IgD-negative memory B cell (primary cell): ENCODE data around the gene ATAD1. TPM values are rescaled to one million over a fixed set of nuclear protein-coding genes. Genes with fewer than 3 reads are reported as not detected.
"Not testable (repeated sequence)": the region's sequence is repeated elsewhere in the genome, so short reads cannot be mapped to it uniquely, and the experiment has no call there.

Source experiments
- H3K27ac Mint-ChIP-seq, 3 donors: one replicate each; pipeline ENCODE4 v1.8.0; 2020 to 2022; ENCODE audit warnings: mild to moderate bottlenecking in 3 of 3, mixed read lengths in 3 of 3, moderate library complexity in 1 of 3
- H3K27me3 Mint-ChIP-seq: one replicate; pipeline ENCODE4 v1.8.0; 2021; ENCODE audit warnings: mixed read lengths
- H3K36me3 Mint-ChIP-seq: one replicate; pipeline ENCODE4 v1.8.0; 2020; ENCODE audit warnings: mild to moderate bottlenecking, mixed read lengths
- H3K4me1 Mint-ChIP-seq, 3 donors: one replicate each; pipeline ENCODE4 v1.8.0; 2020 to 2022; ENCODE audit warnings: mixed read lengths in 3 of 3, mild to moderate bottlenecking in 1 of 3
- H3K4me3 Mint-ChIP-seq, 4 donors: one replicate each; pipeline ENCODE4 v1.8.0; 2020 to 2022; ENCODE audit warnings: mild to moderate bottlenecking in 4 of 4, mixed read lengths in 4 of 4, moderate library complexity in 3 of 4
- H3K9me3 Mint-ChIP-seq, 3 donors: one replicate each; pipeline ENCODE4 v1.8.0; 2020 to 2021; ENCODE audit warnings: mixed read lengths in 3 of 3, mild to moderate bottlenecking in 1 of 3
- polyA plus RNA-seq: library from polyadenylated mRNA; unstranded; fragments of 300-500 nt; fragmentation: Illumina TruSeq; gene quantifications from one replicate; pipeline ENCODE4 v1.2.3, GENCODE V29; 2021

The ATAD1 gene
- polyA plus RNA-seq, 1 donor from 2014 or later: 31.9 TPM

DNA sequence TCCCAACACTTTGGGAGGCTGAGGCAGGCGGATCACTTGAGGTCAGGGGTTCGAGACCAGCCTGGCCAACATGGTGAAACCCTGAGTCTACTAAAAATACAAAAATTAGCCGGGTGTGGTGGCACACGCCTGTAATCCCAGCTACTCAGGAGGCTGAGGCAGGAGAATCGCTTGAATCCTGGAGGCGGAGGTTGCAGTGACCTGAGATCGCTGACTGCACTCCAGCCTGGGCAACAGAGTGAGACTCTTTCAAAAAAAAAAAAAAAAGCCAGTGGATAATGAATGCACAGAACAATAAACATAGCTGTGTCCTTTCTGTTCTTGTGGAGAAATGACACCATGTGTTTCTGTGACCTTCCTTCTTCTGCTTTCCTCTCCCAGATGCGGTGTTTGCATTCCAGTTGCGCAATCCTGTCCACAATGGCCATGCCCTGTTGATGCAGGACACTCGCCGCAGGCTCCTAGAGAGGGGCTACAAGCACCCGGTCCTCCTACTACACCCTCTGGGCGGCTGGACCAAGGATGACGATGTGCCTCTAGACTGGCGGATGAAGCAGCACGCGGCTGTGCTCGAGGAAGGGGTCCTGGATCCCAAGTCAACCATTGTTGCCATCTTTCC lies 74.9 kb downstream of the ATAD1 start:
- H3K9me3 Mint-ChIP-seq, H3K36me3 Mint-ChIP-seq, H3K27me3 Mint-ChIP-seq, H3K4me1 Mint-ChIP-seq, H3K4me3 Mint-ChIP-seq, H3K27ac Mint-ChIP-seq: not testable (repeated sequence)

DNA sequence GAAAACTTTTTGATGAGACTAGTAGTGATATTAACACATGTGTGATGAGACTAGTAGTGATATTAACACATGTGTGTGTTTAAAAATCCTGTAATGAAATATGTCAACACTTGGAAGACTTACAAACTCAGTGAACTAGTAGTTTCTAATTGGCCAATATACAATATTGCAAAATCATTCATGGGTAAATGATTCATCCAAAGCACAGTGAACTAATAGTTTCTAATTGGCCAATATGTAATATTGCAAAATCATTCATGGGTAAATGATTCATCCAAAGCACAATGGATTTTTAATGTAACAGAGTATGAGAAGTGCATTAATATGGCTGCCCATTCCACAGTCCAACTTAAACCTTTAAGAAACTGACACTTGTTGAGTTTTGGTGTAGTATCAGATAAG lies 77.8 kb downstream of the ATAD1 start:
- peaks cover 13% of the 10 kb centered on the region for H3K27me3 Mint-ChIP-seq
- no peak overlapping the region for H3K27ac Mint-ChIP-seq
- no peak overlapping the region for H3K4me3 Mint-ChIP-seq
- peaks cover 0 to 1% (median 0%) of the 10 kb centered on the region in 3 donors for H3K4me1 Mint-ChIP-seq
- peaks cover 0 to 3% (median 0%) of the 10 kb centered on the region in 3 donors for H3K9me3 Mint-ChIP-seq
- H3K36me3 Mint-ChIP-seq: no peaks in the 10 kb centered on the region

DNA sequence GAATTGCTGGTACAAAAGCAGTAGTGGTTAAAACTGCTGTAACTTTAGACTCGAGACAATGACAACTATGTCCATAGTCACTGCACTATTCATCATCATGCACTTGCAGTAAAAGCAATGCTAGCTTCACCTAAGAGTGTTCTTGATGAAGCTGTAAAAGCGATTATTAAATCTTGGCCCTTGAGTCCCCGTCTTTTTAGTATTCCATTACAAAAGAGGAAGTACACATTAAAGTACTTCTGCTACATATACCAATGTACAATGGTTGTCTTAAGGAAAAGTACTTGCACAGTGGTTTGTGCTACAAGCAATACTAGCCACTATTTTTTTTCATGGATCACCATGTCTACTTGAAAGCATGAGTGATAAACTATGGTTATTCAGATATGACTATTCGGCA lies 78.3 kb downstream of the ATAD1 start:
- Mint-ChIP-seq H3K4me3 (no peak overlapping the region), H3K4me1 (peaks cover 0 to 4% (median 0%) of the 10 kb centered on the region in 3 donors), H3K27ac (no peak overlapping the region), H3K9me3 (peaks cover 0 to 3% (median 0%) of the 10 kb centered on the region in 3 donors), H3K27me3 (peaks cover 13% of the 10 kb centered on the region), H3K36me3 (no peaks in the 10 kb centered on the region)

DNA sequence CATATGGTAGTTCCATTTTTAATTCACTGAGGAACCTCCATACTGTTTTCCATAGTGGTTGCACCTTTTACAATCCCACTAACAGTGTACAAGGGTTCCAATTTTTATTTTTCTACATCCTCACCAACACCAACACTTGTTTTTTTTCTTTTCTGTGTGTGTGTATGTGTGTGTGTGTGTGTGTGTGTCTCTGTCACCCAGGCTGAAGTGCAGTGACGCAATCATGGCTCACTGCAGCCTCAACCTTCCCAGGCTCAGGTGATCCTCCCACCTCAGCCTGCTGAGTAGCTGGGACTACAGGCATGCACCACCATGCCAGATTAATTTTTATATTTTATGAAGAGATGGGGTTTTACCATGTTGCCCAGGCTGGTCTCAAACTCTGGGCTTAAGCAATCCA lies 79.8 kb downstream of the ATAD1 start:
- H3K27ac Mint-ChIP-seq, H3K4me3 Mint-ChIP-seq, H3K36me3 Mint-ChIP-seq, H3K9me3 Mint-ChIP-seq, H3K4me1 Mint-ChIP-seq: not testable (repeated sequence)
- peaks cover 13% of the 10 kb centered on the region for H3K27me3 Mint-ChIP-seq

DNA sequence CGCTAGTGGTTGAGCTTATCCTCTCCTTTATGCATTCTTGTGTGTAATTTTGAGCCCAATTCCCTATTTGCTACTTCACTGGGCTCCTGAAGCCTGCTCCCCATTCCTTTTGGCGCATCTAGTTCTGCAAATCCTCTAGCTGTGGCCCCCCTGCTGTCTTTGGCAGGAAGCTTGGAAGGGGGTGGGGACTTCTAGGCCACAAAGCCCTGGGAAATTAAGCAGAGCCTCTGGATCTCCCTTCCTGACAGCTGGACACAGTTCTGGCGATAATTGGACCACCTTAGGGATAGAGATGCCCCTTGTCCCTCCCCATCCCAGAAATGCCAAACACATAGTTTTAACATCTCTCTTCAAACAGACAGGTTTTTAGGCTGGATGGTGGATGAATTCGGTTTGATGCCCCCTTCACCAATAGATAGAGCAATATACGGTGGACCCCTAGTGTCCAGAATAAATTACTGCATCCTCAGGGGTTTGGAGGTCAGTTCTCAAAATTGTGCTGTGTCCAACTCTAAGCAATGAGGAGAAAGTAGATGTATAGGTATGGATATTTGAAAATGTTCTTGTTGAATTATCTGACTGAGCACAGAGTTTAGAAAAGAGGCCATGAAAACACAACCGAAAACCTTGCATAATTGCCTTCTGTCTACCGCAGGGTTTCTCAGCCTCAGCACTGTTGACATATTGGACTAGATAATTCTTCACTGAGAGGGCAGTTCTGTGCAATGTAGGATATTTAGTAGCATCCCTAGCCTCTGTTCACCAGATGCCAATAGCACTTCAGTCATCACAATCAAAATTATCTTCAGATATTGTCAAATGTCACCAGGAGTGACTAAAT lies 82.8 kb downstream of the ATAD1 start:
- peaks cover 0 to 3% (median 0%) of the 10 kb centered on the region in 3 donors for H3K9me3 Mint-ChIP-seq
- H3K4me3 Mint-ChIP-seq: no peak overlapping the region
- no peaks in the 10 kb centered on the region for H3K36me3 Mint-ChIP-seq
- H3K27me3 Mint-ChIP-seq: peaks cover 10% of the 10 kb centered on the region
- H3K27ac Mint-ChIP-seq: no peak overlapping the region
- peaks cover 0 to 5% (median 0%) of the 10 kb centered on the region in 3 donors for H3K4me1 Mint-ChIP-seq

GRCh38 chr10:87733081-87733480 lies 84.9 kb downstream of the ATAD1 start:
- Mint-ChIP-seq H3K4me3 (no peak overlapping the region), H3K9me3 (no peaks in the 10 kb centered on the region), H3K27me3 (peaks cover 9% of the 10 kb centered on the region), H3K36me3 (no peaks in the 10 kb centered on the region), H3K4me1 (peaks cover 0 to 5% (median 0%) of the 10 kb centered on the region in 3 donors), H3K27ac (no peak overlapping the region)

DNA sequence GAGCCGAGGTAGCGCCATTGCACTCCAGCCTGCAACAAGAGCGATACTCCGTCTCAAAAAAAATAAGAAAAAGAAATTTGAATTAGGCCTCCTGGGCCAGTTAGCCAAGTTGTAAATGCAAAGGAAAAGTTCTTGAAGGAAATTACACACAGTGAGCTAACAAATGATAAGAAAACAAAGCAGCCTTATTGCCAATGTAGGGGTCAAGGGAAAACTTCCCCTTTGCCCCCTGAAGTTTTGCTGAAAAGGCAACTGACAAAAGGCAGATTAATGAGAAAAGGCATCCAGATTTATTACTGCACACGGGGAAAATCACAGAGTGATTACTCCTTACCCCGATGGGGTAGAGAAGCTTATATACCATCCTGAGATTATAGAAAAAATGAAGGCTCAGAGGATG lies 88.1 kb downstream of the ATAD1 start:
- Mint-ChIP-seq H3K36me3 (no peaks in the 10 kb centered on the region), H3K27ac (no peak overlapping the region), H3K4me1 (peaks cover 0 to 2% (median 0%) of the 10 kb centered on the region in 3 donors)

DNA sequence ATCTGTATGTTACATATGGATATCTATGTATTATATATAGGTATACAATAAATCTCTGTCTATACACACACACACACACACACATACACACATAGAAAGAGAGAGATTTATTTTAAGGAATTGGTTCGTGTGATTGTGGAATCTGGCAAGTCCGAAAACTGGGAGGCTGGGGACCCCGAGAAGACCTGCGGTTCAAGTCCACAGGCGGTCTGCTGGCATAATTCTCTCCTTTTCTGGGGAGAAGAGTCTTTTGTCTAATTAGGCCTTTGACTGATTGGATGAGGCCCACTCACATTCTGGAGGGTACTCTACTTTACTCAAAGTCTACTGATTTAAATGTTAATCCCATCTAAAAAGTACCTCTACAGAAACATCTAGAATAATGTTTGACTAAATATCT lies 93.2 kb downstream of the ATAD1 start:
- H3K27ac Mint-ChIP-seq: no peak overlapping the region
- H3K4me1 Mint-ChIP-seq: no peaks in the 10 kb centered on the region
- no peak overlapping the region for H3K4me3 Mint-ChIP-seq

More for the DNA sequence above, 88.1 kb downstream of the ATAD1 start:
- Mint-ChIP-seq H3K4me3 (no peak overlapping the region), H3K27me3 (peaks cover 7% of the 10 kb centered on the region), H3K9me3 (no peaks in the 10 kb centered on the region)

GRCh38 chr10:87723500-87723899 lies 94.5 kb downstream of the ATAD1 start:
- H3K9me3 Mint-ChIP-seq: no peaks in the 10 kb centered on the region
- H3K27me3 Mint-ChIP-seq: peaks cover 6% of the 10 kb centered on the region
- no peaks in the 10 kb centered on the region for H3K36me3 Mint-ChIP-seq
- no peak overlapping the region for H3K27ac Mint-ChIP-seq
- no peak overlapping the region for H3K4me3 Mint-ChIP-seq
- no peaks in the 10 kb centered on the region for H3K4me1 Mint-ChIP-seq

More for the DNA sequence above, 93.2 kb downstream of the ATAD1 start:
- no peaks in the 10 kb centered on the region for H3K9me3 Mint-ChIP-seq
- no peaks in the 10 kb centered on the region for H3K36me3 Mint-ChIP-seq
- H3K27me3 Mint-ChIP-seq: peaks cover 4% of the 10 kb centered on the region

DNA sequence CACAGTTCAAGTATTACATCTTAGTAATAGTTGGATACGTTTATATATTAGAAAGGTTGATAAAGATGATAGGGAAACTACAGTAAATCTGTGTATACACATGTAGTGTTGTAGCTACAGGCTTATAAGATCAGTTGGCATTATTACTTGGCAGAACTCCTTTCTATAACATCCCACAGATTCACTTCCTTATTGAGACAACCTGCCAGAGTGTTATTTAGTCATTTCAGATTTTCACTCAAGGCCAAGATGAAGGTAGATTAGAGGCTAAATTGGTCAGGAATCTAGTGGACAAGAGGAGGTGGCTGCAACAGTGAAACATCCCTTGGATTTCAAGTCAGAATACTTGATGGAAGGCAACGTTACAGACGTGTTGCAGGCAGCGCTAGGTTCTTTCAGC lies 95.3 kb downstream of the ATAD1 start:
- no peak overlapping the region for H3K27ac Mint-ChIP-seq
- H3K4me3 Mint-ChIP-seq: no peak overlapping the region
- H3K9me3 Mint-ChIP-seq: no peaks in the 10 kb centered on the region
- peaks cover 6% of the 10 kb centered on the region for H3K27me3 Mint-ChIP-seq
- no peaks in the 10 kb centered on the region for H3K36me3 Mint-ChIP-seq
- H3K4me1 Mint-ChIP-seq: no peaks in the 10 kb centered on the region

GRCh38 chr10:87721781-87722180 lies 96.2 kb downstream of the ATAD1 start:
- H3K27me3 Mint-ChIP-seq: peaks cover 3% of the 10 kb centered on the region
- no peaks in the 10 kb centered on the region for H3K9me3 Mint-ChIP-seq
- H3K4me3 Mint-ChIP-seq: no peak overlapping the region
- no peaks in the 10 kb centered on the region for H3K4me1 Mint-ChIP-seq
- H3K36me3 Mint-ChIP-seq: no peaks in the 10 kb centered on the region
- no peak overlapping the region for H3K27ac Mint-ChIP-seq

DNA sequence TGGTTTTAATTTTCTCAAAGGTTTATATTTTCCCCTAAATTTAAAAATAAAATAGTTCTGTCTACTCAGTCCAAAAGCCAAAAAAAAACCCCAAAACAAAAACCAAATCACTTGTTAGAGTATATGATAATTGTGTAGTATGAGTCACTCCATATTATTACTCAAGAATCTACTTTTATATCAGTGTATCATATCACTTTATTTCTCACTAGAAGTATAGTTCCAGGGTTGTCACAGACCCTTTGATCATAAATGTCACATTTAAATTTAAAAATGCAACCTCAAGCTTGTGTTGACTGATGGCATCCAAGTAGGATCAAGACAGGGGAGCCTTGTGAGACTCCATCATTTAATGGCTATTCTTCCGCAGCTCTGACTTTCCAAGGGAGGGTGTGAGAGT lies 97.4 kb downstream of the ATAD1 start:
- no peaks in the 10 kb centered on the region for H3K9me3 Mint-ChIP-seq
- H3K36me3 Mint-ChIP-seq: no peaks in the 10 kb centered on the region
- peaks cover 3% of the 10 kb centered on the region for H3K27me3 Mint-ChIP-seq
- no peak overlapping the region for H3K27ac Mint-ChIP-seq
- H3K4me1 Mint-ChIP-seq: no peaks in the 10 kb centered on the region
- H3K4me3 Mint-ChIP-seq: no peak overlapping the region

- no peaks in the 10 kb centered on the region for H3K4me1 Mint-ChIP-seq
- H3K9me3 Mint-ChIP-seq: no peaks in the 10 kb centered on the region
- peaks cover 6% of the 10 kb centered on the region for H3K27me3 Mint-ChIP-seq
- H3K27ac Mint-ChIP-seq: no peak overlapping the region
- peak overlapping the region in 1 of 4 donors; percentile 26 for H3K4me3 Mint-ChIP-seq
- H3K36me3 Mint-ChIP-seq: peaks cover 2% of the 10 kb centered on the region
These were observed 101.7 kb downstream of the ATAD1 start for GRCh38 chr10:87716348-87716670.

- no peak overlapping the region for H3K27ac Mint-ChIP-seq
- H3K4me3 Mint-ChIP-seq: no peak overlapping the region
These were observed 102.3 kb downstream of the ATAD1 start for GRCh38 chr10:87715552-87716347.

GRCh38 chr10:87713707-87714106 lies 104.3 kb downstream of the ATAD1 start:
- peaks cover 2% of the 10 kb centered on the region for H3K36me3 Mint-ChIP-seq

More at GRCh38 chr10:87715552-87716347, 102.3 kb downstream of the ATAD1 start:
- peaks cover 2% of the 10 kb centered on the region for H3K36me3 Mint-ChIP-seq
- H3K27me3 Mint-ChIP-seq: peaks cover 6% of the 10 kb centered on the region
- no peaks in the 10 kb centered on the region for H3K9me3 Mint-ChIP-seq
- H3K4me1 Mint-ChIP-seq: no peaks in the 10 kb centered on the region

More at GRCh38 chr10:87713707-87714106, 104.3 kb downstream of the ATAD1 start:
- Mint-ChIP-seq H3K27me3 (peaks cover 2% of the 10 kb centered on the region), H3K4me1 (no peaks in the 10 kb centered on the region), H3K4me3 (no peak overlapping the region), H3K27ac (no peak overlapping the region), H3K9me3 (no peaks in the 10 kb centered on the region)
